ENCODE data around the gene NFE2L2. TPM values are rescaled to one million over a fixed set of nuclear protein-coding genes. Genes with fewer than 3 reads are reported as not detected.
A peak's percentile ranks its signal among the peaks of the same experiment; 100 is the strongest.

Gene NFE2L2
- total and polyA plus RNA-seq, 9 of the 15 experiments (the other 6 are each of a cell fraction or from before 2014, with no cell fraction given), result 29.3 to 120 (median 59.3) TPM

DNA sequence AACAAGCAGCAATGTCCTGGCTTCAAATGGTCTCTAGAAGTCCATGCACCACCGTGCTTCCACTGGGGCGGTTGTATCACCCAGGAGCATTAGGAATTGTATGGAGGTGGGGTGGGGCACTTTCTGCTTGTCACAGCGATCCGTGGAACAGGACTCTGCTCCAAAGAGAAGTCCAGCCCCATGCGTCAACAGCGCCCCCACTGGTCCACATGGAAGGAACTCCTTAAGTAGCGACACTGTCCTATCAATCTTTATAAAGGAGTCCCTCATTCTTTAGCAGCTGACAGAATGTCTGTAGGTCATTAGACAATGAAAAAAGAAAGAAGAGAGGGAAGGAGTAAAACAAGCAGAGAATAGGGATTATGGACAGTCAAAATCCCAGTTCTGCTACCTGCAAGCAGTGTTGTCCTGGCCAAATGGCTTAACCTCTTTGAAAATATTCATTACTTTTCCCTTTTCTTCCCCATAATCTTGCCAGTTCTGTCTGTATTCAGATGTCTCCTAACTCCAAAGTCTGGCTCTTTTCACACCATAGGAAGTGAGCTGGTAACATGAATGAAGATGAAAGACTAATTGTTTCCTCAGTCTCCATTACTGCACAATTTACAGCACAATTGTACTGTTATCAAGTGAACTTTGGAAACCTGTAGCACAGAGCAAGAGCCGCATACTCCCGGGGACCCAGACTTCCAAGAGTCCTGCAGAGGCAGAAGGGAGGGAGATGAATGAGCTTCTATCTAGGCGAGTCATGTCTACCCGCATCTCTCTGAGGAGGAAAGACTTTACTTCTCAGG, 9.9 kb downstream of the NFE2L2 start (continued):
- TF ChIP-seq, protein P1, sequence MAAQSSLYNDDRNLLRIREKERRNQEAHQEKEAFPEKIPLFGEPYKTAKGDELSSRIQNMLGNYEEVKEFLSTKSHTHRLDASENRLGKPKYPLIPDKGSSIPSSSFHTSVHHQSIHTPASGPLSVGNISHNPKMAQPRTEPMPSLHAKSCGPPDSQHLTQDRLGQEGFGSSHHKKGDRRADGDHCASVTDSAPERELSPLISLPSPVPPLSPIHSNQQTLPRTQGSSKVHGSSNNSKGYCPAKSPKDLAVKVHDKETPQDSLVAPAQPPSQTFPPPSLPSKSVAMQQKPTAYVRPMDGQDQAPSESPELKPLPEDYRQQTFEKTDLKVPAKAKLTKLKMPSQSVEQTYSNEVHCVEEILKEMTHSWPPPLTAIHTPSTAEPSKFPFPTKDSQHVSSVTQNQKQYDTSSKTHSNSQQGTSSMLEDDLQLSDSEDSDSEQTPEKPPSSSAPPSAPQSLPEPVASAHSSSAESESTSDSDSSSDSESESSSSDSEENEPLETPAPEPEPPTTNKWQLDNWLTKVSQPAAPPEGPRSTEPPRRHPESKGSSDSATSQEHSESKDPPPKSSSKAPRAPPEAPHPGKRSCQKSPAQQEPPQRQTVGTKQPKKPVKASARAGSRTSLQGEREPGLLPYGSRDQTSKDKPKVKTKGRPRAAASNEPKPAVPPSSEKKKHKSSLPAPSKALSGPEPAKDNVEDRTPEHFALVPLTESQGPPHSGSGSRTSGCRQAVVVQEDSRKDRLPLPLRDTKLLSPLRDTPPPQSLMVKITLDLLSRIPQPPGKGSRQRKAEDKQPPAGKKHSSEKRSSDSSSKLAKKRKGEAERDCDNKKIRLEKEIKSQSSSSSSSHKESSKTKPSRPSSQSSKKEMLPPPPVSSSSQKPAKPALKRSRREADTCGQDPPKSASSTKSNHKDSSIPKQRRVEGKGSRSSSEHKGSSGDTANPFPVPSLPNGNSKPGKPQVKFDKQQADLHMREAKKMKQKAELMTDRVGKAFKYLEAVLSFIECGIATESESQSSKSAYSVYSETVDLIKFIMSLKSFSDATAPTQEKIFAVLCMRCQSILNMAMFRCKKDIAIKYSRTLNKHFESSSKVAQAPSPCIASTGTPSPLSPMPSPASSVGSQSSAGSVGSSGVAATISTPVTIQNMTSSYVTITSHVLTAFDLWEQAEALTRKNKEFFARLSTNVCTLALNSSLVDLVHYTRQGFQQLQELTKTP (IDR thresholded peaks at IDR 0.05; ENCODE audit: low read depth in 1 of 2, partially characterized antibody in 2 of 2), result peak in 1 of 2 experiments; percentile 25
- TF ChIP-seq MYBL2 (IDR thresholded peaks at IDR 0.05; ENCODE audit: low read depth) (no peak), MYBL2 (CRISPR knock-in tag; IDR thresholded peaks at IDR 0.05; ENCODE audit: borderline replicate concordance) (no peak), ESRRA (IDR thresholded peaks at IDR 0.05; ENCODE audit: borderline replicate concordance, low read depth) (no peak), RB1 (IDR thresholded peaks at IDR 0.05; ENCODE audit: low read depth) (peak; percentile 40; the same call in 1 of the 2 replicates), ZNF41 (CRISPR knock-in tag; conservative IDR thresholded peaks at IDR 0.05) (no peak), ZNF699 (CRISPR knock-in tag; IDR thresholded peaks at IDR 0.05; ENCODE audit: insufficient replicate concordance) (no peak), ETV1 (tag; conservative IDR thresholded peaks at IDR 0.05; ENCODE audit: low read depth) (no peak), CBX3 (IDR thresholded peaks at IDR 0.05; ENCODE audit: borderline replicate concordance in 1 of 2, low read length in 2 of 2) (peak in 1 of 2 experiments; percentile 67; a peak in 1 of 3 replicates), DNMT1 (IDR thresholded peaks at IDR 0.05) (no peak), GATAD2A (IDR thresholded peaks at IDR 0.05) (no peak)
- TF ChIP-seq, protein P2, sequence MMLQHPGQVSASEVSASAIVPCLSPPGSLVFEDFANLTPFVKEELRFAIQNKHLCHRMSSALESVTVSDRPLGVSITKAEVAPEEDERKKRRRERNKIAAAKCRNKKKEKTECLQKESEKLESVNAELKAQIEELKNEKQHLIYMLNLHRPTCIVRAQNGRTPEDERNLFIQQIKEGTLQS (IDR thresholded peaks at IDR 0.05), result no peak
- TF ChIP-seq, protein P2 (CRISPR knock-in tag; conservative IDR thresholded peaks at IDR 0.05), result 0 out of 2 replicates have a peak, but pooled peaks have one; percentile 42
- TF ChIP-seq, protein P3, sequence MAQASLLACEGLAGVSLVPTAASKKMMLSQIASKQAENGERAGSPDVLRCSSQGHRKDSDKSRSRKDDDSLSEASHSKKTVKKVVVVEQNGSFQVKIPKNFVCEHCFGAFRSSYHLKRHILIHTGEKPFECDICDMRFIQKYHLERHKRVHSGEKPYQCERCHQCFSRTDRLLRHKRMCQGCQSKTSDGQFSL (CRISPR knock-in tag; IDR thresholded peaks at IDR 0.05), result no peak
- TF ChIP-seq, protein P3 (tag; IDR thresholded peaks at IDR 0.05), result no peak
- TF ChIP-seq, protein P4, sequence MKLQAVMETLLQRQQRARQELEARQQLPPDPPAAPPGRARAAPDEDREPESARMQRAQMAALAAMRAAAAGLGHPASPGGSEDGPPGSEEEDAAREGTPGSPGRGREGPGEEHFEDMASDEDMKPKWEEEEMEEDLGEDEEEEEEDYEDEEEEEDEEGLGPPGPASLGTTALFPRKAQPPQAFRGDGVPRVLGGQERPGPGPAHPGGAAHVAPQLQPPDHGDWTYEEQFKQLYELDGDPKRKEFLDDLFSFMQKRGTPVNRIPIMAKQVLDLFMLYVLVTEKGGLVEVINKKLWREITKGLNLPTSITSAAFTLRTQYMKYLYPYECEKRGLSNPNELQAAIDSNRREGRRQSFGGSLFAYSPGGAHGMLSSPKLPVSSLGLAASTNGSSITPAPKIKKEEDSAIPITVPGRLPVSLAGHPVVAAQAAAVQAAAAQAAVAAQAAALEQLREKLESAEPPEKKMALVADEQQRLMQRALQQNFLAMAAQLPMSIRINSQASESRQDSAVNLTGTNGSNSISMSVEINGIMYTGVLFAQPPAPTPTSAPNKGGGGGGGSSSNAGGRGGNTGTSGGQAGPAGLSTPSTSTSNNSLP (IDR thresholded peaks at IDR 0.05; ENCODE audit: borderline replicate concordance, low read depth, low read length), result peak; percentile 84; the same call in 1 of the 2 replicates
- TF ChIP-seq, protein P5, sequence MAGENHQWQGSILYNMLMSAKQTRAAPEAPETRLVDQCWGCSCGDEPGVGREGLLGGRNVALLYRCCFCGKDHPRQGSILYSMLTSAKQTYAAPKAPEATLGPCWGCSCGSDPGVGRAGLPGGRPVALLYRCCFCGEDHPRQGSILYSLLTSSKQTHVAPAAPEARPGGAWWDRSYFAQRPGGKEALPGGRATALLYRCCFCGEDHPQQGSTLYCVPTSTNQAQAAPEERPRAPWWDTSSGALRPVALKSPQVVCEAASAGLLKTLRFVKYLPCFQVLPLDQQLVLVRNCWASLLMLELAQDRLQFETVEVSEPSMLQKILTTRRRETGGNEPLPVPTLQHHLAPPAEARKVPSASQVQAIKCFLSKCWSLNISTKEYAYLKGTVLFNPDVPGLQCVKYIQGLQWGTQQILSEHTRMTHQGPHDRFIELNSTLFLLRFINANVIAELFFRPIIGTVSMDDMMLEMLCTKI (IDR thresholded peaks at IDR 0.05; ENCODE audit: partially characterized antibody), result no peak

All from K562 (cell line).